Natural killer cell treated with Interleukin-12 subunit alpha and Interleukin-12 subunit beta and Interleukin-15 and Interleukin-18, amount 100 ng/mL, for 72 hours (primary cell): ENCODE data around the gene TENM4. TPM values are rescaled to one million over a fixed set of nuclear protein-coding genes. Genes with fewer than 3 reads are reported as not detected.

Experiments used
- ATAC-seq, 2 donors: fragments of 150-1000 bp; cut with Tn5 transposase in 1 of 2; sonication (Bioruptor Pico), chemical (Tn5 transposase) in 1 of 2; 2 replicates each; pipeline ENCODE4 v1.10.0; 2021
- DNase-seq: peaks from one replicate; pipeline ENCODE4 v3.0.0; 2022; ENCODE audit warnings: low spot score
- H3K27ac Mint-ChIP-seq, 2 donors: 1 replicate in 1 of 2; 2 replicates in 1 of 2; pipeline ENCODE4 v1.8.0; 2022; ENCODE audit warnings: mixed read lengths in 2 of 2, mild to moderate bottlenecking in 1 of 2, moderate library complexity in 1 of 2
- H3K27me3 Mint-ChIP-seq, 2 donors: 1 replicate in 1 of 2; 2 replicates in 1 of 2; pipeline ENCODE4 v1.8.0; 2022; ENCODE audit warnings: mixed read lengths in 2 of 2
- H3K36me3 Mint-ChIP-seq: one replicate; pipeline ENCODE4 v1.8.0; 2022; ENCODE audit warnings: mixed read lengths
- H3K4me1 Mint-ChIP-seq, 2 donors: 1 replicate in 1 of 2; 2 replicates in 1 of 2; pipeline ENCODE4 v1.8.0; 2022; ENCODE audit warnings: low read depth in 2 of 2, mixed read lengths in 2 of 2, mild to moderate bottlenecking in 1 of 2
- H3K4me3 Mint-ChIP-seq: one replicate; pipeline ENCODE4 v1.8.0; 2022; ENCODE audit warnings: mixed read lengths
- H3K9me3 Mint-ChIP-seq: 2 replicates; pipeline ENCODE4 v1.8.0; 2022; ENCODE audit warnings: mixed read lengths
- total RNA-seq, 2 donors: library from RNA; stranded (reverse); gene quantifications; one replicate each; pipeline ENCODE4 v1.2.3, GENCODE V29; 2022

Gene TENM4
- total RNA-seq, 2 donors from 2014 or later, result not detected

DNA sequence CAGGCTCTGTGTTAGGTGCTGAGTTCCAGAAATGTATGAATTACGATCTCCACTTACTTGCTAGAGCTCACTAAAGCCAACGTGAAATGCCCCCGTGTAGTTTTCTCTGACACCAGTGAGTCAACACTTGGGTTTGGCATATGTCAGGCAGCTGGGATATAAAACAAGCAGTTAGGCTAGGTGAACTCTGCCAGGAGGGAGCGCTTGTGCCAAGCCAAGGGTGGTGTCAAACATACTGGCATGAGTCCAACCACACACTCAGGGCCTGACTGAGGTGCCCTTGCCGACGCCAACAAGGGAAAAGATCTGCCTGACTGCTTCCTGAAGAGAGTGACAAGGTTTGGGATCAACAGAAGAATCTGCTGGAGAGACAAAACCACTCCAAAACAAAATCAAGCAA is 698.4 kb downstream of the TENM4 start:
- ATAC-seq (no peak), DNase-seq (no peak)
- Mint-ChIP-seq H3K4me1 (no peaks in the 10 kb centered on the region), H3K4me3 (no peak overlapping the region), H3K27me3 (peaks cover 8 to 16% of the 10 kb centered on the region in 2 donors), H3K27ac (no peak overlapping the region), H3K9me3 (no peaks in the 10 kb centered on the region), H3K36me3 (no peaks in the 10 kb centered on the region)

DNA sequence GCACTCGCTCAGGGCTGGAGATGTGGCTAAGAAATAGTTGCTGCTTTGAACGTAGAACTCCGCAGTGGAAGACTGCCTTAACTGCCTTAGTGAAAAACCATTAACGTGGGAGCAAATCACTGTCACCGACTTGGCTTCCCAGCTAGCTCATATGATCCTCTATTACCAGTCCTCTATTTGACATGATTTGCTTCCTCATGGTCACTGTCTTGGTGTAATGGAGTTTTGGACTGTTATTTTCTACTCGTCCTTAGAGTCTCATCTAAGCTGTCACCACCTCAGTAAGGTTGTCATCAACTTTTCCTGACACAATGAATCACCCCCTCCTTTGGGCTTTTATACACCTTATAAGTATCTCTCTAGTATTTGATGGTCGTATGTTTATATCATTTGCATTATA is 699.1 kb downstream of the TENM4 start:
- no peaks in the 10 kb centered on the region for H3K4me1 Mint-ChIP-seq
- no peak for ATAC-seq
- H3K36me3 Mint-ChIP-seq, result no peaks in the 10 kb centered on the region
- H3K4me3 Mint-ChIP-seq, result no peak overlapping the region
- no peak for DNase-seq
- H3K27me3 Mint-ChIP-seq, result peaks cover 8 to 17% of the 10 kb centered on the region in 2 donors
- H3K27ac Mint-ChIP-seq, result no peak overlapping the region
- H3K9me3 Mint-ChIP-seq, result no peaks in the 10 kb centered on the region

DNA sequence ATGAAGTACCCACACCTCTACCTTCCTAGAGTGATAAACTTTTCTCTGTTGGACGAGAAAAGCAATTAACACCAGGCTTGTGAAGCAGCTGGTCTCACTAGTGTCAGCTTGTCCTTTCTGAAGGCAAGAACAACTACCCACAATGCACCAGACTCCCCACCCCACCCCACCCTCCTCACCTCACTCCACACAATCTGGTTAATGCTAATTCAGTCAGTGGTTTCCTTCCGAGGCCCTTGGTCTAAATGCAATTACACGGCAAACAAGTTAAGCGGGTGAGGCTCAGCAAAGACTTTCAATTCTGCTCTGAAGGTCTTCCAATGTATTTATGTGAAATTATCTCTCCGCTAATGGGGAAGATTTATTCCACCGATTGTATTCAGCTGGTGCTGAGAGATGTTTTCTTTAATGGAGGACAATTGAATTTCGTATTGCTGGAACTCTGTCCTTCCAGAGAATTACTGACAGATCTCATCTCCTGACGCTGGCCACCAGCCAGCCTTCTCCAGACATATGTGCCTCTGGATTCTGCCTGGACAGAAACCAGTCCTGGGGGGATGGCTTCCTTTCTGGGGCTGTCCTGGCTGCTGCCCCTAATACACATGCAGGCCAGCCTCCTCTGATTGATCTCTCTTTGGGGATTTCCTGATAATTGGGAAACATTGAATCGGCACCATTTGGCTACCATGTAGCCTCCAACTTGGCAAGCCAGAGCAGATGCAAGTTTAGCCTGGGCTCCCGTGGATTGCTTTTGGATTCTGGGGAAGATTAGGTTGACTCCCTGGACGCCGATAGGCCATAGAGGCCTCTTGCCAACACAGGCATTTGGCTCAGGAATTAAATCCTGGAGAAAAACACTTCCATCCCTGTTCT is 700.4 kb downstream of the TENM4 start:
- no peak for ATAC-seq
- no peaks in the 10 kb centered on the region for H3K9me3 Mint-ChIP-seq
- no peaks in the 10 kb centered on the region for H3K36me3 Mint-ChIP-seq
- no peak overlapping the region for H3K4me3 Mint-ChIP-seq
- H3K4me1 Mint-ChIP-seq, result no peaks in the 10 kb centered on the region
- no peak overlapping the region for H3K27ac Mint-ChIP-seq
- peaks cover 8 to 26% of the 10 kb centered on the region in 2 donors for H3K27me3 Mint-ChIP-seq
- DNase-seq, result no peak

DNA sequence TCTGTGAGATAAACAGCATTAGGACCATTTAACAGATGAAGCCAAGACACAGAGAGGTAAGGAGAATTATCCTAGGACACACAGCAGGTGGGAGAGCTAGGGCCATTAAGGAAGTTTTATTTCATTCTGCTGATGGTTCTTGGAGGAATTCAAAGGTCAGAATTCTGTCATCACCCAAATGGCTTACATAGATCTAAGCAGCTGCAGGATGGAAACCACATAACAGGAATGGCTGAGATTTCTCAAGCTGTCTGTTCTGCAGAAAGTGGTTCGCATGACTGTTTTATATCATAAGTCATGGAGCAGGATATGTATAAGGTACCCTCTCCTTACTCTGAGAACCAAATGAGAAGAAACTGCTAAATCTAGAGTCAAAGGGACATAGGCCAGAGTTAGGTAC is 702.9 kb downstream of the TENM4 start:
- DNase-seq (no peak), ATAC-seq (no peak)
- Mint-ChIP-seq H3K9me3 (no peaks in the 10 kb centered on the region), H3K4me3 (no peak overlapping the region), H3K27me3 (peaks cover 3 to 18% of the 10 kb centered on the region in 2 donors), H3K27ac (no peak overlapping the region), H3K4me1 (no peaks in the 10 kb centered on the region), H3K36me3 (no peaks in the 10 kb centered on the region)

DNA sequence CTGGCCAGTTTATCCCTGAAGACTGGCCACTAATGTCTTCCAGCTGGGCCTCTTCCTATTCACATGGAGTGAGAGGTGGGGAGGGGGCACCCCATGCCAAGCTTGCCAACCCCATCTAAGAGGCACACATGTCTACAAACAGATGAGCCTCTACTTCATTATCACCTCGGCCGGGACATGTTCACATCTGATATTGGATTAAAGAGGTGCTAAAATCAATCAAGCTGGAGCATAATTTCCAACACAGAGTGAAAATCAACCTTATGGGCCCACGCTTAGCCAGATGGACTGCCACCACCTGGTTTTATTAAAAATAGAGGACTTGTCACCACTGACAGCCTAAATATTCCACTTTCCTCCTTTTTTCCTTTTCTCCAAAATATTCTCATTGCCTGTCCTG is 703.5 kb downstream of the TENM4 start:
- DNase-seq (no peak), ATAC-seq (no peak)
- no peaks in the 10 kb centered on the region for H3K4me1 Mint-ChIP-seq
- H3K36me3 Mint-ChIP-seq, result no peaks in the 10 kb centered on the region
- no peak overlapping the region for H3K27ac Mint-ChIP-seq
- no peaks in the 10 kb centered on the region for H3K9me3 Mint-ChIP-seq
- H3K4me3 Mint-ChIP-seq, result no peak overlapping the region
- peaks cover 3 to 18% of the 10 kb centered on the region in 2 donors for H3K27me3 Mint-ChIP-seq

DNA sequence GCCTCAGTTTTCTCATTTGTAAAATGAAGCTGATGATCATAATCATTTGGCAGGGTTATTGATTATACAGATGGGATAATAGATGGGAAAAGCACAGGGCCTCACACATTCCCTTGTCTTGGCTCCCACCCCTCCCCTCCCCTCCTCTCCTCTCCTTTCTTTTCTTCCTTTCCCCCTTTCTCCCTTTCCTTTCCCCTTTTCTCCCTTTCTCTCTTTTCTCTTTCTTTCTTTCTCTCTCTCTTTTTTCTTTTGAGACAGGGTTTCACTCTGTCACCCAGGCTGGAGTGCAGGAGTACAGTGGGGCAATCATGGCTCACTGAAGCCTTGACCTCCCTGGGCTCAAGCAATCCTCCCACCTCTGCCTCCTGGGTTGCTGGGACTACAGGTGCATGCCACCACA is 705.1 kb downstream of the TENM4 start:
- no peak overlapping the region for H3K27ac Mint-ChIP-seq
- no peaks in the 10 kb centered on the region for H3K4me1 Mint-ChIP-seq
- DNase-seq (no peak), ATAC-seq (no peak)
- H3K4me3 Mint-ChIP-seq, result no peak overlapping the region
- no peaks in the 10 kb centered on the region for H3K36me3 Mint-ChIP-seq
- no peaks in the 10 kb centered on the region for H3K9me3 Mint-ChIP-seq
- H3K27me3 Mint-ChIP-seq, result peaks cover 6 to 18% of the 10 kb centered on the region in 2 donors

DNA sequence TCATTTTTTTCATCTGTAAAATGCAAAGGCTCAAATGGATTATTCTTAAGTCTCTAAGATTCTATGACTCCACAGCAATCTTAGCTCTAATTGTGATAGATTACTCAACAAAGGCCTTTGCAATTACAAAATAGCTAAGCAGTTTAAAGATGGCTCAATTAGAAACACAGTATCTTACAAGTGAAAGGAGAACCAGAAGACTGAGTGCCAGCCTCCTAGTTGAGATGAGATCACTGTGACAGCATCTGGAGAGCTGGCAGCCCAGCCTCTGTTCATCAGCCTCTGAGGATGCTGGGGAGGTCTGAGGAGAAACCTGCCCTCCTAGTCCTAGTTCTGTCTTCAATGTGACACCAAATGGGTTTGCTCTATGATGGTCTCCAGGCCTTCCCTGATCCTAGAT is 707.8 kb downstream of the TENM4 start:
- Mint-ChIP-seq H3K4me1 (no peaks in the 10 kb centered on the region), H3K27me3 (peaks cover 10 to 25% of the 10 kb centered on the region in 2 donors), H3K36me3 (no peaks in the 10 kb centered on the region), H3K9me3 (no peaks in the 10 kb centered on the region), H3K27ac (no peak overlapping the region), H3K4me3 (no peak overlapping the region)
- DNase-seq, result no peak
- peak in 1 of 2 donors; percentile 43 for ATAC-seq

DNA sequence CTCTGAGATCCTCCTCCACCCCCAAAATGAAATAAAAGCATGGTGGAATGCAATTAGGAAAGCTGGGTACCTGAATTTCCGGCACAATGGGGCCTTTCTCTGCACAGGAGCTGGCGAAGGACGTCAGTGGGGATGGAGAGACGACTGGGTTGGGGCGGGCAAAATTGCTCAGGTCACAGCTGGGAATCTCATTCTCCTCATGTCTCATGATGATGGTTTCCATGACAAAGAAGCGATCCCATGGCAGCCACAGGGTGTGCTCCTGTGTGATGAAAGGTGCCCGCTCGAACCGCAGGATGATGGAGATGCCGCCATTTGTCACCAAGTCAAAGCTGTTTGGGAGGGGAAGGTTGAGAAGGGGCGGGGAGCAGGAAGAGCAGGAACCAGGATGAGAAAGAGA is 708.6 kb downstream of the TENM4 start:
- Mint-ChIP-seq H3K9me3 (no peaks in the 10 kb centered on the region), H3K27me3 (peaks cover 10 to 25% of the 10 kb centered on the region in 2 donors), H3K36me3 (no peaks in the 10 kb centered on the region), H3K4me1 (no peaks in the 10 kb centered on the region), H3K4me3 (no peak overlapping the region), H3K27ac (no peak overlapping the region)
- ATAC-seq (no peak), DNase-seq (no peak)

DNA sequence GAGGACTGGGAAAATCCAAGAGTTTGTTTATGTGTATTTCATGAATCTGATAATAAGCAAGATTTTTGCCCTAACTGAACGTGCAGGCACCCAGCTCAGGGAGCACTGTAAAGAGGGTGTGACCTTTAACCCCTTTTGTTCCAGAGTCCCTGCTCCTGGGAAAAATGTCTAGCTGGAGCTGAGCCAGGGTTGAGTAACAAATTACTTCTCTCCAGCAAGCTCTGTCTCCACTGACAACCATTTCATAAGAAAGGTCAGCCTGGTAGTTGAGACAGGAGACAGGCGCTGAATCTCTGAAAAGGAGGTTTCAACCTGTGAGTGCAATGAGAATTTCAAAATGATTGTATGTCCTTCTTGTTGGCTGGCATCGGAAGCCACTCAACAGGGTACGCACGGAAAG is 709.8 kb downstream of the TENM4 start:
- Mint-ChIP-seq H3K27me3 (peaks cover 10 to 17% of the 10 kb centered on the region in 2 donors), H3K36me3 (no peaks in the 10 kb centered on the region), H3K4me3 (no peak overlapping the region), H3K9me3 (no peaks in the 10 kb centered on the region), H3K4me1 (no peaks in the 10 kb centered on the region), H3K27ac (no peak overlapping the region)
- no peak for ATAC-seq
- DNase-seq, result no peak

DNA sequence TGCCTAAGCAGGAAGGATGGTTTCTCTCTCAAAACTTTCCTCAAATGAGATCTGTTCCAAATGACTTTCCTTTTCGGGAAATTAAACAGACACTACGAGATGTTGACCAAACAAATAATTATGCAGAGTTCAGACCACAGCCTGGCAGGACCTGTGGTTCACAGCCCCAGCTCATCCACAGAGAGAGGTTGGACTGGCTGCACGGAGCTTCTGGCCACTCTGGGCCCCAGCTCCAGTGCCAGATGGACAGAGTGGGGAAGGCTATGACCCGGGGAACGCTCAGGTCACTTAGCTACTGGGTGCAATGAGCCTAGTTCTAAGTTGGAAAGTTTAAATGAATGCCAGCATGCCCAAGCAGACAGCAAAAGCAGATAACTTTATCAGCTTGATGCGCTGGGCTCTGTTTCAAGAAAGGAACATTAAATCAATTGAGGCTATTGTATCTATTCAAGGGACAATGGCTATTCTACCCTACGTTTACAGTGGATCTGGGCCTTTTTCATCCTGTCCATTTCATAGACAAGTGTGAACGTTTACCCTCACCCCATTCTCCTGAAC is 710.5 kb downstream of the TENM4 start:
- no peaks in the 10 kb centered on the region for H3K36me3 Mint-ChIP-seq
- peaks cover 10 to 20% of the 10 kb centered on the region in 2 donors for H3K27me3 Mint-ChIP-seq
- no peaks in the 10 kb centered on the region for H3K4me1 Mint-ChIP-seq
- no peak for ATAC-seq
- no peak overlapping the region for H3K4me3 Mint-ChIP-seq
- H3K9me3 Mint-ChIP-seq, result no peaks in the 10 kb centered on the region
- DNase-seq, result no peak
- H3K27ac Mint-ChIP-seq, result no peak overlapping the region

DNA sequence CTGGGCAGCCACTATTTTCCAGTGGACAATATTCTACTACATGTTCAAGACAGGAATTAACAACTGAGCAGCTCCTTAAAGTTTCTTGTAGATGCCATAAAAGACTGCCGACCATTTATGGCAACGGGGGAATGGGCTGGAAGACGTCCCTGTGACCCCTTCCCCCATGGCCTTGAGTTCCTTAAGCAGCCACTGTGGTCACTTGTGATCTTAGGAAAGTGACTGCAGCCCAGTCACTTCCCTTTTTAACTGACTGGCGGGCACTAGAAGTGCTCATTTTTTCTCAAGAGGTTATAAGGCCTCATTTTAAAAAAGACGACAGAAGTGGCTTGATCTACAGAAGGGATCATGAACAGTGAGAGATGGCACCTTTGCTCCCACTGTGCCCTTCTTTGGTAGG is 713.0 kb downstream of the TENM4 start:
- Mint-ChIP-seq H3K27me3 (peaks cover 10 to 36% of the 10 kb centered on the region in 2 donors), H3K4me3 (no peak overlapping the region), H3K9me3 (no peaks in the 10 kb centered on the region), H3K36me3 (no peaks in the 10 kb centered on the region), H3K27ac (no peak overlapping the region), H3K4me1 (no peaks in the 10 kb centered on the region)
- DNase-seq (no peak), ATAC-seq (no peak)

DNA sequence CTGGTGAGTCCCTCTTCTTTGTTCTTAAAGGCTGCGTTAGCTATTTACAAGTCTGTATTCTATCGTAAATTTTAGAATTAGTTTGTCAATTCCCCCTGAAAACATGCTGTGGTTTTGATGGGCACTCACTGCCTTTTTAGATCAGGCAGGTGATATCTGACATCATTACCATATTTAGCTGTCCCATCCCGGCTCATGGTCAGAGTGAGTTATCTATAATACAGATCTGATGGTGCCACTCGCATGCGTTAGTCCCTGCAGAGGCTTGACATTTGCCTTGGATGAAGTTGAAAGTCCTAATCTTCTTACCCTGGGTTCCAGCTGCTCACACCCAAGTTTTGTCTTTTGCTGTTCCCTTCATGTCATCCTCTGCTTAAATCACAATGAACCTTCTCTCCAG is 715.6 kb downstream of the TENM4 start:
- H3K27ac Mint-ChIP-seq, result no peak overlapping the region
- ATAC-seq (no peak), DNase-seq (no peak)
- H3K27me3 Mint-ChIP-seq, result peaks cover 10 to 36% of the 10 kb centered on the region in 2 donors
- no peaks in the 10 kb centered on the region for H3K9me3 Mint-ChIP-seq
- no peaks in the 10 kb centered on the region for H3K4me1 Mint-ChIP-seq
- H3K4me3 Mint-ChIP-seq, result no peak overlapping the region
- H3K36me3 Mint-ChIP-seq, result no peaks in the 10 kb centered on the region

DNA sequence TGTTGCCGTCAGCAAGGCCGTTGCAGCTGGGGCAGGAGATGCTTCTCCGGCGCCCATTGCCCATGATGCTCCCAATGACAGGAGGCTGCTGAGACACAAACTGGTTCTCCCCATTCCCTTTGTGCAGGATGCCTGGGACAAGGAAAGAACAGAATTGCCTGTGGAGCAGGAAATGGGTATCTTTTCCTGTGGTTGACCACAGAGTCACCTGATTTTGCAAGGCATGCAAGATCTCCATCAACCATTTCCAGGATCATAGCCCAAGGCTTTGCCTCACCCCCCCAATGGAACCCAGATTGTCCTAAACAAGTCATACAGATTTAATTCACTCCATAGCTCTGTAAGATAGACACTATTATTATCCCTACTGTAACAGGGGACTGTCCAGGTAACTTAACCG is 718.0 kb downstream of the TENM4 start:
- Mint-ChIP-seq H3K27ac (no peak overlapping the region), H3K27me3 (peaks cover 4 to 21% of the 10 kb centered on the region in 2 donors), H3K9me3 (no peaks in the 10 kb centered on the region), H3K4me3 (no peak overlapping the region), H3K36me3 (no peaks in the 10 kb centered on the region), H3K4me1 (no peaks in the 10 kb centered on the region)
- DNase-seq, result no peak
- ATAC-seq, result no peak

DNA sequence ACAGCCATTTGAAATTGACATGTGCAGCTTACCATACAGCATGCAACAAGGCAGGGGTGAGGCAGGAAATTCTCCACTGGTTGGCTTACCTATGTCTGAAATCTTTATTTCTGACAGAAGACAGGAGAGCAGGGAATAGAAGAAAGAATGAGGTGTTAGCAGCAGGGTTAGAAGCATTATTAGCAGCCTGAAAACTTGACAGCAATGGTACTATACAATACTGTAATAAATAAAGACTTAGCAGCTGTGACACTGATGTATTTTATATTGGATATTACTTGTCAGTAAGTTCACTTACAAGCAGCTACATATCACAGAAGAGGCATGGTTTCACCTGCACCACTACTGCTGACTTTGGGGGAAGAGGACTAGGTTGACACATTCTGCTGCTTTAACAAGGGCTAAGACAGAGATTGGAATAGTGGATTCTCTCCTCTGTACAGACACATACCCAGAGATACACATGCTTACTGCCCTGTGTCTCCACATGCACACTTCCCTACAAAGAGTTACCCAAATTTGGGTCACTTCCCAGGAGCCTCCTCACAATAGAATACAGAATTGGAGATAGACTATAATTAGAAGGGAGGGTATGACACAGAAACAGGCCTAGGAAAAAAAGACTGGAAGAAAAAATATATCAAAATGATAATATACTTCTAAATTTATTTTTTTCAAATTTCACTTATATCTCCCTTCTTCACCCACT is 720.4 kb downstream of the TENM4 start:
- Mint-ChIP-seq H3K4me1 (no peaks in the 10 kb centered on the region), H3K27me3 (peaks cover 9 to 17% of the 10 kb centered on the region in 2 donors), H3K9me3 (no peaks in the 10 kb centered on the region), H3K36me3 (no peaks in the 10 kb centered on the region), H3K27ac (no peak overlapping the region), H3K4me3 (no peak overlapping the region)
- no peak for ATAC-seq
- DNase-seq, result no peak
